ENCODE data around the gene NCS1. TPM values are rescaled to one million over a fixed set of nuclear protein-coding genes. Genes with fewer than 3 reads are reported as not detected.

The NCS1 gene
- total RNA-seq, 1 donor from 2014 or later: 20.1 TPM

Other genes with a start within 250 kb of the NCS1 start
- 119 TPM for gene FNBP1, start 129.2 kb upstream of the NCS1 start, total RNA-seq (ENCODE audit: unreplicated experiment)
- gene GPR107, start 118.5 kb upstream of the NCS1 start, total RNA-seq (ENCODE audit: unreplicated experiment): 63.5 TPM
- 29.6 TPM for gene HMCN2, start 93.4 kb downstream of the NCS1 start, total RNA-seq (ENCODE audit: unreplicated experiment)

Data from endothelial cell (in vitro differentiated cells).